ENCODE data around the gene MAN2A2.
A peak's percentile ranks its signal among the peaks of the same experiment; 100 is the strongest.

The MAN2A2 gene

GRCh38 chr15:90877996-90878395, 25.1 kb upstream of the MAN2A2 start:
- Histone ChIP-seq H3K9me3 (ENCODE audit: control insufficient read depth, low read length) (no peaks in the 10 kb centered on the region), H3K27ac (ENCODE audit: insufficient read depth, low read depth, low read length, poor library complexity, severe bottlenecking) (no peak overlapping the region), H3K4me3 (ENCODE audit: insufficient read depth, low read depth, low read length) (no peak overlapping the region), H3K4me1 (ENCODE audit: control insufficient read depth, insufficient read depth, low read length) (peaks cover 15% of the 10 kb centered on the region), H3K27me3 (ENCODE audit: control insufficient read depth, insufficient read depth, low read length, poor library complexity, severe bottlenecking) (no peaks in the 10 kb centered on the region), H3K36me3 (ENCODE audit: control insufficient read depth, insufficient read depth, low read length) (peaks cover 15% of the 10 kb centered on the region)
- WGBS, 2 experiments, result 94 to 97% methylated on average over 12 to 14 of the region's 14 CpGs

GRCh38 chr15:90878660-90879059, 24.4 kb upstream of the MAN2A2 start:
- Histone ChIP-seq H3K4me1 (ENCODE audit: control insufficient read depth, insufficient read depth, low read length) (peaks cover 13% of the 10 kb centered on the region), H3K36me3 (ENCODE audit: control insufficient read depth, insufficient read depth, low read length) (peaks cover 15% of the 10 kb centered on the region), H3K27me3 (ENCODE audit: control insufficient read depth, insufficient read depth, low read length, poor library complexity, severe bottlenecking) (no peaks in the 10 kb centered on the region), H3K9me3 (ENCODE audit: control insufficient read depth, low read length) (no peaks in the 10 kb centered on the region), H3K27ac (ENCODE audit: insufficient read depth, low read depth, low read length, poor library complexity, severe bottlenecking) (no peak overlapping the region), H3K4me3 (ENCODE audit: insufficient read depth, low read depth, low read length) (no peak overlapping the region)
- WGBS, 2 experiments, result 94 to 95% methylated on average over 15 of the region's 15 CpGs

GRCh38 chr15:90879730-90880366, 23.3 kb upstream of the MAN2A2 start:
- Histone ChIP-seq H3K4me3 (ENCODE audit: insufficient read depth, low read depth, low read length) (no peak overlapping the region), H3K36me3 (ENCODE audit: control insufficient read depth, insufficient read depth, low read length) (peaks cover 15% of the 10 kb centered on the region), H3K27me3 (ENCODE audit: control insufficient read depth, insufficient read depth, low read length, poor library complexity, severe bottlenecking) (no peaks in the 10 kb centered on the region), H3K27ac (ENCODE audit: insufficient read depth, low read depth, low read length, poor library complexity, severe bottlenecking) (no peak overlapping the region), H3K9me3 (ENCODE audit: control insufficient read depth, low read length) (no peaks in the 10 kb centered on the region), H3K4me1 (ENCODE audit: control insufficient read depth, insufficient read depth, low read length) (peaks cover 16% of the 10 kb centered on the region)
- WGBS, 2 experiments, result 95 to 96% methylated on average over 35 of the region's 35 CpGs

- WGBS, 2 experiments, result 93 to 94% methylated on average over 16 of the region's 16 CpGs
- Histone ChIP-seq H3K36me3 (ENCODE audit: control insufficient read depth, insufficient read depth, low read length) (peaks cover 15% of the 10 kb centered on the region), H3K27me3 (ENCODE audit: control insufficient read depth, insufficient read depth, low read length, poor library complexity, severe bottlenecking) (no peaks in the 10 kb centered on the region), H3K27ac (ENCODE audit: insufficient read depth, low read depth, low read length, poor library complexity, severe bottlenecking) (no peak overlapping the region), H3K9me3 (ENCODE audit: control insufficient read depth, low read length) (no peaks in the 10 kb centered on the region), H3K4me1 (ENCODE audit: control insufficient read depth, insufficient read depth, low read length) (peaks cover 18% of the 10 kb centered on the region), H3K4me3 (ENCODE audit: insufficient read depth, low read depth, low read length) (no peak overlapping the region)
These were observed 22.5 kb upstream of the MAN2A2 start for GRCh38 chr15:90880381-90881145.

GRCh38 chr15:90881181-90881977, 21.7 kb upstream of the MAN2A2 start:
- Histone ChIP-seq H3K27me3 (ENCODE audit: control insufficient read depth, insufficient read depth, low read length, poor library complexity, severe bottlenecking) (no peaks in the 10 kb centered on the region), H3K36me3 (ENCODE audit: control insufficient read depth, insufficient read depth, low read length) (peaks cover 15% of the 10 kb centered on the region), H3K27ac (ENCODE audit: insufficient read depth, low read depth, low read length, poor library complexity, severe bottlenecking) (no peak overlapping the region), H3K4me1 (ENCODE audit: control insufficient read depth, insufficient read depth, low read length) (peaks cover 18% of the 10 kb centered on the region), H3K9me3 (ENCODE audit: control insufficient read depth, low read length) (no peaks in the 10 kb centered on the region), H3K4me3 (ENCODE audit: insufficient read depth, low read depth, low read length) (no peak overlapping the region)
- WGBS, 2 experiments, result 90 to 91% methylated on average over 35 of the region's 35 CpGs

GRCh38 chr15:90881978-90882721, 21.0 kb upstream of the MAN2A2 start:
- H3K36me3 ChIP-seq (ENCODE audit: control insufficient read depth, insufficient read depth, low read length), result peaks cover 8% of the 10 kb centered on the region

GRCh38 chr15:90882781-90883525, 20.1 kb upstream of the MAN2A2 start:
- Histone ChIP-seq H3K9me3 (ENCODE audit: control insufficient read depth, low read length) (no peaks in the 10 kb centered on the region), H3K4me3 (ENCODE audit: insufficient read depth, low read depth, low read length) (no peak overlapping the region), H3K4me1 (ENCODE audit: control insufficient read depth, insufficient read depth, low read length) (peaks cover 18% of the 10 kb centered on the region), H3K27me3 (ENCODE audit: control insufficient read depth, insufficient read depth, low read length, poor library complexity, severe bottlenecking) (no peaks in the 10 kb centered on the region), H3K36me3 (ENCODE audit: control insufficient read depth, insufficient read depth, low read length) (peaks cover 4% of the 10 kb centered on the region), H3K27ac (ENCODE audit: insufficient read depth, low read depth, low read length, poor library complexity, severe bottlenecking) (no peak overlapping the region)
- 93 to 95% methylated on average over 13 of the region's 13 CpGs for WGBS, 2 experiments

More at GRCh38 chr15:90881978-90882721, 21.0 kb upstream of the MAN2A2 start:
- Histone ChIP-seq H3K27me3 (ENCODE audit: control insufficient read depth, insufficient read depth, low read length, poor library complexity, severe bottlenecking) (no peaks in the 10 kb centered on the region), H3K27ac (ENCODE audit: insufficient read depth, low read depth, low read length, poor library complexity, severe bottlenecking) (no peak overlapping the region), H3K9me3 (ENCODE audit: control insufficient read depth, low read length) (no peaks in the 10 kb centered on the region), H3K4me1 (ENCODE audit: control insufficient read depth, insufficient read depth, low read length) (peaks cover 18% of the 10 kb centered on the region), H3K4me3 (ENCODE audit: insufficient read depth, low read depth, low read length) (no peak overlapping the region)
- WGBS, 2 experiments, result 92 to 95% methylated on average over 19 of the region's 19 CpGs

- Histone ChIP-seq H3K36me3 (ENCODE audit: control insufficient read depth, insufficient read depth, low read length) (peaks cover 4% of the 10 kb centered on the region), H3K4me3 (ENCODE audit: insufficient read depth, low read depth, low read length) (no peak overlapping the region), H3K9me3 (ENCODE audit: control insufficient read depth, low read length) (no peaks in the 10 kb centered on the region), H3K27ac (ENCODE audit: insufficient read depth, low read depth, low read length, poor library complexity, severe bottlenecking) (no peak overlapping the region), H3K4me1 (ENCODE audit: control insufficient read depth, insufficient read depth, low read length) (peaks cover 18% of the 10 kb centered on the region), H3K27me3 (ENCODE audit: control insufficient read depth, insufficient read depth, low read length, poor library complexity, severe bottlenecking) (no peaks in the 10 kb centered on the region)
- WGBS, 2 experiments, result 79 to 84% methylated on average over 7 of the region's 7 CpGs
These were observed 19.6 kb upstream of the MAN2A2 start for GRCh38 chr15:90883526-90883975.

GRCh38 chr15:90883976-90884718, 19.0 kb upstream of the MAN2A2 start, which contains the start of gene FES:
TSS of gene FES (plus strand) at chr15:90884504. CDS start at chr15:90885046, 542 bp downstream.
- peak within 1 kb of the TSS; percentile 14 for H3K4me3 ChIP-seq (ENCODE audit: insufficient read depth, low read depth, low read length)
- H3K27ac ChIP-seq (ENCODE audit: insufficient read depth, low read depth, low read length, poor library complexity, severe bottlenecking), result no peak within 1 kb of the TSS
- peaks cover 18% of the 10 kb centered on the region for H3K4me1 ChIP-seq (ENCODE audit: control insufficient read depth, insufficient read depth, low read length)
- no peaks in the 10 kb centered on the region for H3K27me3 ChIP-seq (ENCODE audit: control insufficient read depth, insufficient read depth, low read length, poor library complexity, severe bottlenecking)
- WGBS, 2 experiments, result 15 to 17% methylated on average over 58 of the region's 58 CpGs
- peaks cover 4% of the 10 kb centered on the region for H3K36me3 ChIP-seq (ENCODE audit: control insufficient read depth, insufficient read depth, low read length)
- no peaks in the 10 kb centered on the region for H3K9me3 ChIP-seq (ENCODE audit: control insufficient read depth, low read length)
